Epithelial cell of alveolus of lung (primary cell): Measurements from ENCODE around the gene TTC12. TPM values are rescaled to one million over a fixed set of nuclear protein-coding genes. Genes with fewer than 3 reads are reported as not detected.

ENCODE experiments used
- total RNA-seq: library from RNA; depleted of rRNA; stranded (reverse); fragments of >200 nt; gene quantifications from 2 replicates; pipeline ENCODE4 v1.2.1, GENCODE V29; 2015

TTC12 gene
- 8.9 and 10.3 TPM in 2 replicates for total RNA-seq

GRCh38 chr11:113314389-113315301 lies at the start of gene TTC12:
TSS of gene TTC12 (plus strand) at chr11:113314583. CDS start at chr11:113316258, 1,675 bp downstream.

GRCh38 chr11:113387605-113388211 lies 73.3 kb downstream of the TTC12 start, which contains the start of gene ANKK1:
TSS of gene ANKK1 (plus strand) at chr11:113387779. CDS start at chr11:113387885, 106 bp downstream.

Other genes starting within 250 kb of the TTC12 start
- not detected in 2 replicates for gene ANKK1, start 73.2 kb downstream of the TTC12 start, total RNA-seq
- gene DRD2, start 160.8 kb downstream of the TTC12 start, total RNA-seq, result 0.32 and 0.52 TPM in 2 replicates